ENCODE results near the gene CTSW.

Gene CTSW

GRCh38 chr11:65932558-65932919, 52.9 kb downstream of the CTSW start:
- DNase-seq: no peak
